Central memory CD4-positive, alpha-beta T cell (primary cell): ENCODE data around the gene SLC46A1.

Experiments used
- DNase-seq: peaks from one replicate; pipeline ENCODE4 v3.0.0; 2022

The SLC46A1 gene

DNA sequence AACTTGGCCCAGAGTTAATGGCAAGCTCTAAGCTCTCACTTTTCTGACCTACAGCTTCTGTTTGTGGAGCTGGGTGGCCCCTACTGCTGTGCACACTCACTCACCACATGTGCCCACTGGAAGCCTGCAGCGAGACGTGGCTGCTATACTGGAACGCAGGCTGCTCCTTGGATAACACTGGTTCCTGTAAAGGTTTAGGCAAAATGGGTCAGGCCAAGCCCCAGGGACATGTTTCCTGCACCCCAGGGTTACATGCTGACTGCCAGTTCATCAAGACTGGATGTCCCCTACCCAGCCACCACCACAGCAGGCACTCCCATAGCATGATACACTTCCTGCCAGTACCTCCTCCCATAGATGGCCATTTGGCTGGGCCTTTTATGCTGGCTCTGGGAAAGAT, 57.0 kb downstream of the SLC46A1 start:
- DNase-seq, result no peak

DNA sequence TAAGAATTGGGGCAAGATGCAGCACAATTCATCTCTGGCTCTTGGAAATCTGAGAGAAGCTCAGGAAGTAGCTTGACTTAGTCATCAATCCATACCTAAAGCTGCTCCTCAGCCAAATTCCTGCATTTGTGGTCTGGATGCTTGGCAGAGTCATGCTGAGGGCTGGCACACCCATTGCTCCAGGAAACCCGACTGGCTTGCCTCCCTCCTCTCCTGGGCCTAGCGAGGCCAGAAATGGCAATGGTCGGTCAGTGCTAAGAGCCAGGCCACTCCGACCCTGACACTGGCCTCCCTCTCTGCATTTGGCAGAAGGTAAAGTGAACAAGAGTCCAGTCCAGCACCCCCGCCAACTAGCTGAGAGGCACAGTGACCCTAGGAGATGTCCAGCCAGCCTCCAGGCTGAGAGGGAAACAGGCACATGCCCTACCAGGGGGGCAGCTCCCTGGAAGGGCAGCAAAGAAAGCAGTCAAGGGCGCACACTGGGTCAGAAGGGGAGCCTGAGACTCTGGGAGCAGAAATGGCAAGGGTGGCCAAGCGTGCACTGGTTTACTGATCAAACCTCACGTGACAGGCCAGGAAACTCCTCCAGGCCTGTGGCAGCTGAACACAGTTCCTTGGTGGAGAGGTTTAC, 58.6 kb downstream of the SLC46A1 start:
- no peak for DNase-seq

GRCh38 chr17:28346746-28347246, 59.2 kb downstream of the SLC46A1 start:
- DNase-seq, result no peak

DNA sequence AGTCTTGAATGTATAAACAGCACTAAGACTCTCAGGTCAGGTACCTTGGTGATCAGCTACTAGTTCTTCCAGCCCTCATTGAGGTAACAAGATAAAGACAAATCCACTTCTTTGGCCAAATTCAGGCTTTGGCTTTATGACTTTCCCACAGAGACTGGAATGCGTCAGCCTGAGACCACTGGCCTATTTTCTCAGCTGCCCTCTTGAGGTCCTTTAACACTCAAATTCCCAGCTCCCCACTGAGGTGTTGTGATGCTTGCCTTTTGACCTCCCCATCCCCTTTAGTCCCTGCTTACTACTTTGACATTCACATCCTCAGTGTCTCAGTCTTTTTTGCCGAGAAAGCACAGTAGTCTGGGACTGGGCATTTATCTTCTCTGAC, 59.8 kb downstream of the SLC46A1 start:
- no peak for DNase-seq

GRCh38 chr17:28345419-28346198, 60.4 kb downstream of the SLC46A1 start:
- no peak for DNase-seq
